ENCODE results near the gene PSD. TPM values are rescaled to one million over a fixed set of nuclear protein-coding genes. Genes with fewer than 3 reads are reported as not detected.

The PSD gene
- total RNA-seq, 1 experiment from 2014 or later: 2.4 TPM

DNA sequence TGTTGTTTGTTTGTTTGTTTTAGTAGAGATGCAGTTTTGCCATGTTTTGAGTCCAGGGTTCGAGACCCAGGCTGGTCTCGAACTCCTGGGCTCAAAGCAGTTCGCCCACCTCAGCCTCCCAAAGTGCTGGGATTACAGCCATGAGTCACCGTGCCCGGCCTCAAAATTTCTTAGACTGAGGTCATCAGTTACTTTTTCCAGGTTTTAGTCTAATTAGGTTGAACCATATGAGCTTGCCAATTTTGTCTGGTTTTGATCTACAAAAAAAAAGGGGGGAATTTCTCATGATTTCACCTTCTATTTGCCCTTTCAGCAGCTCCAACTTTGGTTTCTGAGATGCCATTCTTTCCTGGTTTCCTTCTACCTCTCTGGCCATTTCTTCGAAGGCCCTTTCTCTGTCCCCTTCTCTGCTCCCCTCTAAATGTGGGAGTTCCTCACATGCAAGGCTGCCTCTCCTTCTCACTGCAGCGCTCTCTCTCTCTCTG is 8.3 kb upstream of the PSD start:
- TF ChIP-seq CTCF (IDR thresholded peaks at IDR 0.05) (no peak), POLR2AphosphoS5 (IDR thresholded peaks at IDR 0.05; ENCODE audit: low read depth, low read length) (no peak), REST (IDR thresholded peaks at IDR 0.05; ENCODE audit: insufficient read depth in 1 of 2, low read depth in 2 of 2, low read length in 1 of 2) (no peak), SIN3A (IDR thresholded peaks at IDR 0.05; ENCODE audit: borderline replicate concordance, insufficient read depth, low read depth, low read length) (no peak), TCF7L2 (IDR thresholded peaks at IDR 0.05; ENCODE audit: low read depth, low read length) (no peak)
- in situ Hi-C loops (cut with HindIII; ENCODE audit: low pct_unique_long_range_greater_than_20kb, low sequenced_read_pairs) (no loop called here), intact Hi-C loops (cut with micrococcal nuclease; ENCODE audit: unreplicated experiment) (no loop called here)
- Histone ChIP-seq H3K4me1 (ENCODE audit: control insufficient read depth, insufficient read depth, low read length) (peaks cover 15% of the 10 kb centered on the region), H3K4me3 (ENCODE audit: low read depth in 2 of 2, low read length in 2 of 2) (no peak overlapping the region), H3K27ac (ENCODE audit: low read length) (no peak overlapping the region), H3K36me3 (ENCODE audit: control insufficient read depth, insufficient read depth, low read length) (peaks cover 3% of the 10 kb centered on the region; the same call in 1 of the 2 replicates), H3K9me3 (ENCODE audit: control insufficient read depth, insufficient read depth, low read depth, low read length) (no peaks in the 10 kb centered on the region), H3K27me3 (ENCODE audit: control insufficient read depth, insufficient read depth, low read length) (no peaks in the 10 kb centered on the region)
- ATAC-seq (no peak), DNase-seq (ENCODE audit: low read depth, low spot score) (no peak)
- POLR2A ChIA-PET: interaction anchor here (0.5 kb wide), 1 partner anchor 37 kb away, joined by 19 read pairs; no protein-coding TSS in a partner anchor
- no TSS peak for BruUV-seq (replicated peaks)
- CTCF ChIA-PET: no interaction called here

GRCh38 chr10:102425444-102425843 is 6.9 kb upstream of the PSD start:
- POLR2A ChIA-PET: interaction anchor here (0.6 kb wide), 1 partner anchor 155 kb away, joined by 11 read pairs; no protein-coding TSS in a partner anchor
- in situ Hi-C loops (cut with HindIII; ENCODE audit: low pct_unique_long_range_greater_than_20kb, low sequenced_read_pairs) (no loop called here), intact Hi-C loops (cut with micrococcal nuclease; ENCODE audit: unreplicated experiment) (no loop called here)

More at GRCh38 chr10:102425444-102425843, 6.9 kb upstream of the PSD start:
- no peaks in the 10 kb centered on the region for H3K27me3 ChIP-seq (ENCODE audit: control insufficient read depth, insufficient read depth, low read length)
- H3K27ac ChIP-seq (ENCODE audit: low read length): no peak overlapping the region
- H3K36me3 ChIP-seq (ENCODE audit: control insufficient read depth, insufficient read depth, low read length): peaks cover 6% of the 10 kb centered on the region; the same call in 1 of the 2 replicates
- no peaks in the 10 kb centered on the region for H3K9me3 ChIP-seq (ENCODE audit: control insufficient read depth, insufficient read depth, low read depth, low read length)
- no peak for DNase-seq (ENCODE audit: low read depth, low spot score)
- CTCF ChIA-PET: interaction anchor here (0.9 kb wide), 1 partner anchor 20 kb away, joined by 10 read pairs; no protein-coding TSS in a partner anchor
- no TSS peak for BruUV-seq (replicated peaks)
- no peak overlapping the region for H3K4me3 ChIP-seq (ENCODE audit: low read depth in 2 of 2, low read length in 2 of 2)
- TF ChIP-seq TCF7L2 (IDR thresholded peaks at IDR 0.05; ENCODE audit: low read depth, low read length) (no peak), SIN3A (IDR thresholded peaks at IDR 0.05; ENCODE audit: borderline replicate concordance, insufficient read depth, low read depth, low read length) (no peak), CTCF (IDR thresholded peaks at IDR 0.05) (no peak), REST (IDR thresholded peaks at IDR 0.05; ENCODE audit: insufficient read depth in 1 of 2, low read depth in 2 of 2, low read length in 1 of 2) (no peak), POLR2AphosphoS5 (IDR thresholded peaks at IDR 0.05; ENCODE audit: low read depth, low read length) (no peak)
- peaks cover 11% of the 10 kb centered on the region for H3K4me1 ChIP-seq (ENCODE audit: control insufficient read depth, insufficient read depth, low read length)
- ATAC-seq: no peak

All from Panc1 (cell line).